SJSA1 (cell line): ENCODE results near the gene KCNJ5. TPM values are rescaled to one million over a fixed set of nuclear protein-coding genes. Genes with fewer than 3 reads are reported as not detected.

Source experiments
- DNase-seq, 2 experiments: peaks; one replicate each; pipeline ENCODE4 v3.0.0-alpha.2; 2015 to 2020; ENCODE audit warnings: low spot score in 2 of 2, low read depth in 1 of 2
- H3K27ac ChIP-seq: fragments of 250-450 bp; sonication (Bioruptor Pico); 2 replicates; pipeline ENCODE4 v1.5.1; 2020; ENCODE audit warnings: mild to moderate bottlenecking, moderate library complexity
- H3K27me3 ChIP-seq: fragments of 250-450 bp; sonication (Bioruptor Pico); replicated peaks from 2 replicates; pipeline ENCODE4 v1.5.1; 2020; ENCODE audit warnings: mild to moderate bottlenecking, moderate library complexity
- H3K36me3 ChIP-seq: fragments of 250-450 bp; sonication (Bioruptor Pico); 2 replicates; pipeline ENCODE4 v1.5.1; 2020; ENCODE audit warnings: mild to moderate bottlenecking
- H3K4me1 ChIP-seq: fragments of 250-450 bp; sonication (Bioruptor Pico); replicated peaks from 2 replicates; pipeline ENCODE4 v1.6.1; 2021; ENCODE audit warnings: mild to moderate bottlenecking
- H3K4me3 ChIP-seq: fragments of 250-450 bp; sonication (Bioruptor Pico); 2 replicates; pipeline ENCODE4 v1.5.1; 2020; ENCODE audit warnings: mild to moderate bottlenecking
- H3K9me3 ChIP-seq: fragments of 250-450 bp; sonication (Bioruptor Pico); replicated peaks from 2 replicates; pipeline ENCODE4 v1.5.1; 2020; ENCODE audit warnings: mild to moderate bottlenecking
- total RNA-seq: library from RNA; depleted of rRNA; stranded (reverse); fragments of >200 nt; shearing (Covaris generic); gene quantifications from 2 replicates; pipeline ENCODE4 v1.2.3, GENCODE V29; 2014; rRNA removed

Gene KCNJ5
- total RNA-seq, 1 experiment from 2014 or later: not detected

DNA sequence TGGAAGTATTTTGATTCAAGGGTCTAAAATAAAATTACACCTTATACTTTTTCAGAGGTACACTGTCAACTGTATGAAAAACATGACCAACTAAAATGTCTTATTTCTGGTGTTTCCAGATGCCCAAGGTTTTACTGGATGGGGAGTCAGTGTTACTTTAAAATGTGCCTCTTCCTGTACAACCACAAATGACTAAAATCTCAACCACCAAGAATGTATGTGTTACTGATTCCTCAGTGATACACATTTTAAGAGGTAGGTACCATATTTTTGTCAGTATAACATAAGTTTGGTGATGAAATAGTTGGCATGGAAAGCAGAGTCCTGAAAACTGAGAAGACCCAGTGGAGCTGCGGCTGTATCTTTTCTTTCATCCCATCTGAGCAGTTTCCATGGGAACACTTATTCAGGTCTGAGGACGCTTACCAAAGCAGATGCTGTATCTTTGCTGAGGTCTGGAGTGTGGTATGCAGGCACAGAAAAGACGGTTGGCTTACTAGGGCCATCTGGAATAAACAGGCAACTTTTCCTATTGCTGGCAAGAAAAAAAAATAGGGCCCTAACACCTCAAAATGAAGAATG is 72.7 kb downstream of the KCNJ5 start:
- no peak overlapping the region for H3K4me3 ChIP-seq
- DNase-seq: no peak
- H3K4me1 ChIP-seq: no peaks in the 10 kb centered on the region
- no peaks in the 10 kb centered on the region for H3K36me3 ChIP-seq
- H3K27me3 ChIP-seq: no peaks in the 10 kb centered on the region
- H3K27ac ChIP-seq: no peak overlapping the region
- no peaks in the 10 kb centered on the region for H3K9me3 ChIP-seq

DNA sequence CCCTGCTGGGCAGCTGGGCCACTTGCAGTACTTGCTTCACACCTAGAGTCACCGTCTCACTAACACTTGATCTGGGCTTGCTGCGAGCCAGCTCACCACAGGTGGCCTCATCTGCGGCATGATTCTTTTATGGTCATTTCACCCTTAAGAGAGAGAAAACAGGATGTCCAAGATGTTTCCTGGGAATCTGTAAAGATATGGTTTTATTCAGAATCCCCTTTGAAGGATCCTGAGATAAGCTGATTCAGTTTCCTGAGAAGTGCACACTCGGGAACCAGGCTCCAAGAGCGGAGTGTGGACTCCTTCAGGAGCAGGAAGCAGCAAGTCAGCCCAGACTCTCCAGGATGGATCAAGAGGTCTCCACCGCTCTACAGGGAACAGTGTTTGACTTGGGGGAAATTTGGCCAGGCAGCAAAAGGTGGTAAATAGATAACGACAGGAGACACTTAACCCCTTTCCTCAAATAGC is 73.3 kb downstream of the KCNJ5 start:
- H3K27ac ChIP-seq: no peak overlapping the region
- no peaks in the 10 kb centered on the region for H3K9me3 ChIP-seq
- H3K36me3 ChIP-seq: no peaks in the 10 kb centered on the region
- H3K4me3 ChIP-seq: no peak overlapping the region
- no peaks in the 10 kb centered on the region for H3K27me3 ChIP-seq
- no peaks in the 10 kb centered on the region for H3K4me1 ChIP-seq
- no peak for DNase-seq

DNA sequence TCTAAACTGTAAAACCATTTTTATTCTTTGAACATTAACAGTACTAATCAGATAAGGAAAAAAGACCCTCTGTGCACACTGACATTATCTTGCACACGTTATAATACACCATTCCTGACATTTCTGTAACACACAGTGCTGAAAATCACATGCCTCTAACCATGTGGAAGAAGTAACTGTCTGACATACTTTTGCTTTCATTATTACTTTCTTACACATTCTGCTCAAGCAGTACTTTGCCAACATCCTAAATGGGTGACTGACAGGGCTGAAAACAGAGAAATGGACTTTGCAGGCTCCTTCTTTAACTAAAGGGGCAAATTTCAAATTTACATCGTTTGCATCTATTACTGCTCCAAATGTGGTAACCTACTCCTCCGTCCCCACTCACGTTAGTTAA is 74.3 kb downstream of the KCNJ5 start:
- H3K27me3 ChIP-seq: no peaks in the 10 kb centered on the region
- H3K27ac ChIP-seq: no peak overlapping the region
- no peaks in the 10 kb centered on the region for H3K9me3 ChIP-seq
- no peaks in the 10 kb centered on the region for H3K36me3 ChIP-seq
- H3K4me3 ChIP-seq: no peak overlapping the region
- no peaks in the 10 kb centered on the region for H3K4me1 ChIP-seq
- DNase-seq: no peak

DNA sequence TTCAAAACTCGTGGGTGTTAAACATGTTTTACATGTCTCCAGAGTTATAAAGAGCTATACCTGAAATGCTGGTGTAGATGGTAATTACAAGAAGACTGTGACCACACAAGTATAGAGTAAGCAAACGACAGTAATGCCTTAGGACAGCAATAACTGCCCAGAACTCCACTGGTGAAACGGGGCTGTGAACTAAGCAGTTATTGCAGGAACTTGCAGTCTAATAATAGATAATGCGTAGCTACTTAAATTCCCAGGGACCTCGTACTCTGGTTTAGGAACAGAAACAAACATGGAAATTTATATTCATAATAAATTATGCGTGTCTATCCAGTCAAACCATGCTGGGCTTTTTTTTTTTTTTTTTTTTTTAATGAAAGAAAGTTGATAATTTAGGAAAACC is 76.4 kb downstream of the KCNJ5 start:
- no peak overlapping the region for H3K27ac ChIP-seq
- H3K27me3 ChIP-seq: no peaks in the 10 kb centered on the region
- H3K4me3 ChIP-seq: no peak overlapping the region
- H3K9me3 ChIP-seq: no peaks in the 10 kb centered on the region
- no peak for DNase-seq
- H3K4me1 ChIP-seq: no peaks in the 10 kb centered on the region
- H3K36me3 ChIP-seq: no peaks in the 10 kb centered on the region

DNA sequence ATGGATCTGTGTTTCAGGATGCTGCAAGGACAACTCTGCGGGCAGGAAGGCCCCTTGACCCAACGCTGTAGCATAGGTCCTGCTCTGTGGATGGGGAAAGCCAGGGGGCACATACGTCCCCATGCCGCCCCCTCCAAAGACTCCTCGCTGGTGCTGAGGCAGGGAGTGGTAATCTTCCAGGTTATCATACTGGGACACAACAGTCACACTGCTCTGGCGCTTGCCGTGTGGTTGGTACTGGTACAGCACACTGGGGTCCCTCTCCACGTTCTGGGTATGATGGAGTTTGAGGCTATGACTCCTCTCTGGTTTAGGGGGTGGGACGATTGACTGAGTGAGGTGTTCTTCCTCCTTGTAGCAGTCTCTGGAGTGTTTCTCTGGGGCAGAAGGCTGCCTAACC is 77.8 kb downstream of the KCNJ5 start:
- Histone ChIP-seq H3K9me3 (no peaks in the 10 kb centered on the region), H3K4me1 (no peaks in the 10 kb centered on the region), H3K4me3 (no peak overlapping the region), H3K27ac (no peak overlapping the region), H3K36me3 (no peaks in the 10 kb centered on the region), H3K27me3 (no peaks in the 10 kb centered on the region)
- no peak for DNase-seq

Other genes with a start within 250 kb of the KCNJ5 start
- gene FLI1, start 197.3 kb upstream of the KCNJ5 start, total RNA-seq: 8.4 and 10.7 TPM in 2 replicates
- gene KCNJ1, start 24.1 kb upstream of the KCNJ5 start, total RNA-seq: not detected in 2 replicates
- not detected in 2 replicates for gene TP53AIP1, start 51.5 kb downstream of the KCNJ5 start, total RNA-seq